IPS-18c (cell line): ENCODE results near the gene ELF2.
"Not testable (repeated sequence)": the region's sequence is repeated elsewhere in the genome, so short reads cannot be mapped to it uniquely, and the experiment has no call there.

Experiments used
- H3K4me3 ChIP-seq: 2 replicates; pipeline ENCODE4 v1.7.0; 2013; ENCODE audit warnings: low read depth, mild to moderate bottlenecking, low read length, moderate library complexity; ENCODE audit not compliant: insufficient read depth
- H3K9me3 ChIP-seq: one replicate; pipeline ENCODE4 v1.6.1; 2013; ENCODE audit warnings: mild to moderate bottlenecking, low read length, moderate library complexity; ENCODE audit not compliant: control insufficient read depth, insufficient read depth

Gene ELF2

GRCh38 chr4:139196462-139196861 lies 19.4 kb upstream of the ELF2 start:
- H3K9me3 ChIP-seq = peaks cover 6% of the 10 kb centered on the region
- H3K4me3 ChIP-seq = no peak overlapping the region

DNA sequence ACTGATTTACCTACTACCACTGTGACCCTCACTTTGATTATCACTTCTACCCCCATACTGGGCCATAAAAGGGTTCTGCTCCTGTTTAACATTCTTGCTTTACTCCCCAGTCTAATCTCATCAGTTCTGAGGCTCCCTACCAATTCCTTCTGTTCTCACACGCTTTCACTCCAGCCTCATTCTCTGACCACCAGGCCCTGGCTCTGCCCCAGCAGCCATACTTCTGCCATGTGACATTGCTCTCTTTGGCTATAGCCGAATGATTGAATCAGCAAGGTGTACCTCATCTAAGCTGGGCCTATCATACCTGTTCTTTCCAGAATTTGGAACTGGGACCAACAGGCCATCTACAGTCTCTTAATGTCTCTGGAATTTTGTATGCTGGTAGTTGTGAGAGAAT lies 14.4 kb upstream of the ELF2 start:
- H3K9me3 ChIP-seq = peaks cover 4% of the 10 kb centered on the region
- no peak overlapping the region for H3K4me3 ChIP-seq

DNA sequence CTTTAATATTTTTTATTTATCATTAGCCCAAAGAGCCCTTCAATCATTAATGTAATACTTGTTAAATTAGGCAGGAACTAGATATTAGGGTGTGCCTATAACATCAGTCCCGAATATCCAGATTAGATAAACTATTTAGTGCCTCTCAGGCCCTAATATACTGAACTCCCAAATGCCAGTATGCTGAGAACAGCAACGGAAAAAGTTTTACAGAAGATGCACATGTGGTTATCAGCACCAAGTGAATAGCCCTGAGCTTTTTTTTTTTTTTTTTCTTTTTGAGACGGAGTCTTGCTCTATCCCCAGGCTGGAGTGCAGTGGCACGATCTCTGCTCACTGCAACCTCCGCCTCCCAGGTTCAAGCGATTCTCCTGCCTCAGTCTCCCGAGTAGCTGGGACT lies 13.0 kb upstream of the ELF2 start:
- Histone ChIP-seq H3K4me3 (no peak overlapping the region), H3K9me3 (peaks cover 4% of the 10 kb centered on the region)

- Histone ChIP-seq H3K4me3 (no peak overlapping the region), H3K9me3 (peaks cover 1% of the 10 kb centered on the region)
Observed at GRCh38 chr4:139189417-139189749, 12.4 kb upstream of the ELF2 start.

DNA sequence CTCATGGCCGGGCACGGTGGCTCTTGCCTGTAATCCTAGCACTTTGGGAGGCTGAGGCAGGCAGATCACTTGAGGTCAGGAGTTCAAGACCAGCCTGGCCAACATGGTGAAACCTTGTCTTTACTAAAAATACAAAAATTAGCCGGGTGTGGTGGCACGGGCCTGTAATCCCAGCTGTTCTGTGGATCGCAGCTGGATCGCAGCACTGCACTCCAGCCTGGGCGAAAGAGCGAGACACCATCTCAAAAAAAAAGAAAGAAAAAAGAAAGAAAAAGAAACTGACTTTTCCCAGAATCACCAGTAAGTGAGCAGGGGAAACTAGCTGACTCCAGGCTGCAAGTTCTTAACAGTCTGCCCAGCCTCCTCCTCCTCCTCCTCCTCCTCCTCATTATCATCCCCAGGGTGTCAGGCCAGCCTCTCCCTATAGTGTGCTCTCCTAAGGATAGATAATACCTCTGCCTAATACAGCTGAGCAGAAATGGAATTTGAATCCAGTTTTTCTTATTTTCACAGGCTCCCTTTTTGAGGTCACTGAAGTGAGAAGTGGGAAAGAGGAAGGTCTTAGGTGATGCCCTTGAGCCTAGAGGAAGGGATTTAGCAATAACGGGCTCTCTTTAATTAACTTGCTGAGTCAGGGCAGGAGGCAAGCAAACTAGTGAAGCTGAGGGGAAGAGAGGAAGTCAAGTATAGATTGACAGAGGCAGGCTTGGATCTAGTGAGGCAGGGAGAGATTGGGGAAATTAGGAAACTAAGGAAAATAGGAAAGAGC lies 11.8 kb upstream of the ELF2 start:
- no peaks in the 10 kb centered on the region for H3K9me3 ChIP-seq
- H3K4me3 ChIP-seq = no peak overlapping the region

GRCh38 chr4:139184129-139184528 lies 7.1 kb upstream of the ELF2 start:
- Histone ChIP-seq H3K4me3 (no peak overlapping the region), H3K9me3 (no peaks in the 10 kb centered on the region)

- Histone ChIP-seq H3K4me3 (peak overlapping the region; percentile 87), H3K9me3 (no peaks in the 10 kb centered on the region)
Observed at GRCh38 chr4:139177869-139178619, 1.0 kb upstream of the ELF2 start.

DNA sequence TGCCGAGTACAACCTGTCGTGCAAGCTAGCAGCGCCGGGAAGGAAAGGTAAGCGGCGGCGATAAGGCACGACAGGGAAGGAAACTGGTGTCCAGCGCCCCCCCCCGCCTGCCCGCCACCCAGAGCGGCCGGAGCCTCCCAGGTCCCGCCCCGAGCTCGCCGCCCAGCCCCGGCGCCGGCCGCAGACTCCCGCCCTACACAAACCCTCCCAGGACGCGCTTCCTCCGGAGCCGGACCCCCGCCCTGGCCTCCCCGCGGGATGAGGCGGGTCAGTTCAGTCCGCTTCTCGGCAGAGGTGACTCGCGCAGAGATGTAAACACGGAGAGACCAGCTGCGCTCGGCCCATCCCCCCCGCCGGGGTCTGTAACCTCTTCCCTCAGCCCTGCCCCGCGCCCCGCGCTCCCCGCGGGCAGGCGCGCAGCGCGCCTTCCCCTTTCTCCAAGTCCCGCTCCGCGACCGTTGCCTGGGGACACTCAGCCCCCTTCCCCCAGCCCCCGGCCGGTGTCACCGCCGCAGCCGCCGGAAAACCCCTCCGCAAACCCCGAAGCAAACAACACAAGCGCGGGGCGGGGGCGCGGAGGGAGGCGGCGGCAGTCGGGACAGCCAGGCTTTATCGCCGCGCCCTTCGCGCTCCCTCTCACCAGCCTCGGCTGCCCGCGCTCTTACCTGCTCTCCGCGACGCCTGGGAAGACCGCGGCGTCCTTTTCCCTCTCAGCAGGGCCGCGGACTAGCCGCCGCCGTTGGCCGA lies 543 bp downstream of the ELF2 start:
- peak overlapping the region; percentile 92 for H3K4me3 ChIP-seq
- H3K9me3 ChIP-seq = no peaks in the 10 kb centered on the region

- Histone ChIP-seq H3K9me3 (no peaks in the 10 kb centered on the region), H3K4me3 (peak overlapping the region; percentile 92)
Observed at GRCh38 chr4:139175646-139176301, 1.2 kb downstream of the ELF2 start.

DNA sequence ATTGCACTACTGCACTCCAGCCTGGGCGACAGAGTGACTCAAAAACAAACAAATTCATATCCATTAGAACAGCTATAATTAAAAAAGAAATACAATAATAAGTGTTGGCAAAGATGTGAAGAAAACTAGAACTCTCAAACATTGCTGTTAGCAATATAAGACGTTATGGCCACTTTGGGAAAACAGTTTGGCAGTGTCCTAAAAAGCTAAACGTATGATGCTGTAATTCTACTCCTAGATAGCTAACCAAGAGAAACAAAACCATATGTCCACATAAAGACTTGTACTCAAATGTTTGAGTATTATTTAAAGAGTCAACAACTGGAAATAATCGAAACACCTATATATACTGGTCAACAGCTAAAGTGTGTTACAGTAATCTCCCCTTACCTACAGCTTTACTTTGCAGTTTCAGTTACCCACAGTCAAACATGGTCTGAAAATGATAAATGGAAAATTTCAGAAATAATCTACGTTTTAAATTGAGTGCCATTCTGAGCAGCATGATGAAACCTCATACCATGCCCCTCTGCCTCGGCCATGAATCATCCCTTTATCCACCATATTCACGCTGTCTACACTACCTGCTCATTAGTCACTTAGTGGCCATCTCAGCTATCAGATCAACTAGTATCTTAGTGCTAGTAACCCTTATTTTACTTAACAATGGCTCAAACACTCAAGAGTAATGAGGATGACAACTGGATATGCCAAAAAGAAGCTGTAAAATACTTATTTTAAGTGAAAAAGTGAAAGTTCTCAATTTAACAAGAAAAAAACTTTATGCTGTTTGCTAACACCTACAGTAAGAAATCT lies 4.9 kb downstream of the ELF2 start:
- no peak overlapping the region for H3K4me3 ChIP-seq
- H3K9me3 ChIP-seq = no peaks in the 10 kb centered on the region

GRCh38 chr4:139170932-139171331 lies 6.1 kb downstream of the ELF2 start:
- H3K9me3 ChIP-seq = no peaks in the 10 kb centered on the region

GRCh38 chr4:139167774-139168444 lies 9.1 kb downstream of the ELF2 start:
- Histone ChIP-seq H3K9me3 (no peaks in the 10 kb centered on the region), H3K4me3 (no peak overlapping the region)

More at GRCh38 chr4:139170932-139171331, 6.1 kb downstream of the ELF2 start:
- H3K4me3 ChIP-seq = no peak overlapping the region

DNA sequence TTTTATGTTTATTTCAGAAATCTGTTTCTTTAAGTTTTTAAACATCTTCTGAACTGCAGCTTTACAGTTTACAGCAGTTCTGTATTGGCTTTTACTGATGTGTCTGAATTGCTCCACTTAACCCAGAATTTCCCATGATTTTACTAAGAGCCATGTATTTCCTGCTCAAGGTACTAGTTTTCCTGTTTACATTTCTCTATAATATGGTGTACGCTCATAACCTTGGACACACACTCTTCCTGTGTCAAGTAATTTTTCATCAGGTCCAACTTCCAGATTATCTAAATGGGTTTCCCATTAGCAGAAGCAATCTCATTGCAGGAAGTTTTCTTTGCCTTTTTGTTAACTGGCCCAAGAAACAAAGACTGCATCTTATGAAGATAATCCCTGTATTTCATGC lies 12.3 kb downstream of the ELF2 start:
- H3K4me3 ChIP-seq = no peak overlapping the region
- H3K9me3 ChIP-seq = no peaks in the 10 kb centered on the region

GRCh38 chr4:139163806-139164206 lies 13.2 kb downstream of the ELF2 start:
- Histone ChIP-seq H3K4me3 (no peak overlapping the region), H3K9me3 (no peaks in the 10 kb centered on the region)

DNA sequence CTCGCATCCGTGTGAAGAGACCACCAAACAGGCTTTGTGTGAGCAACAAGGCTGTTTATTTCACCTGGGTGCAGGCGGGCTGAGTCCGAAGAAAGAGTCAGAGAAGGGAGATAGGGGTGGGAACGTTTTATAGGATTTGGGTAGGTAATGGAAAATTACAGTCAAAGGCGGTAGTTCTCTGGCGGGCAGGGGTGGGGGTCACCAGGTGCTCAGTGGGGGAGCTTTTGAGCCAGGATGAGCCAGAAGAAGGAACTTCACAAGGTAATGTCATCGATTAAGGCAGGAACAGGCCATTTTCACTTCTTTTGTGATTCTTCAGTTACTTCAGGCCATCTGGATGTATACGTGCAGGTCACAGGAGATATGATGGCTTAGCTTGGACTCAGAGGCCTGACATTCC lies 19.0 kb downstream of the ELF2 start:
- not testable (repeated sequence) for H3K9me3 ChIP-seq, H3K4me3 ChIP-seq

GRCh38 chr4:139154952-139155557 lies 22.0 kb downstream of the ELF2 start:
- Histone ChIP-seq H3K4me3 (no peak overlapping the region), H3K9me3 (no peaks in the 10 kb centered on the region)
